ENCODE measurements around the gene GOPC. TPM values are rescaled to one million over a fixed set of nuclear protein-coding genes. Genes with fewer than 3 reads are reported as not detected.

The GOPC gene
- total and polyA plus RNA-seq, 2 of the 4 experiments (the other 2 are of a cell fraction) = 23.4 to 23.8 TPM

GRCh38 chr6:117616391-117617209, 14.3 kb upstream of the GOPC start:
- Histone ChIP-seq H3K4me2 (ENCODE audit: low read depth, low read length) (no peak overlapping the region), H3K4ac (ENCODE audit: low read depth, low read length) (no peak overlapping the region), H4K91ac (ENCODE audit: insufficient read depth, low read depth, low read length) (no peak overlapping the region), H3K23ac (ENCODE audit: low read depth, low read length) (no peak overlapping the region), H2AK5ac (ENCODE audit: low read depth, low read length) (no peak overlapping the region), H2AFZ (replicated peaks; ENCODE audit: low read length, poor library complexity) (no peak overlapping the region), H3K9me3 (ENCODE audit: control insufficient read depth, insufficient read depth, low read length) (no peaks in the 10 kb centered on the region), H3K27me3 (ENCODE audit: control insufficient read depth, insufficient read depth, low read length) (no peaks in the 10 kb centered on the region), H3K4me1 (ENCODE audit: control insufficient read depth, insufficient read depth, low read length) (no peaks in the 10 kb centered on the region), H3K79me1 (ENCODE audit: low read depth in 1 of 2, low read length in 2 of 2) (no peaks in the 10 kb centered on the region), H3K9ac (ENCODE audit: low read depth, low read length) (no peak overlapping the region), H3K9me1 (ENCODE audit: insufficient read depth, low read length) (no peaks in the 10 kb centered on the region), H2BK15ac (ENCODE audit: low read depth, low read length) (no peak overlapping the region), H3K14ac (replicated peaks; ENCODE audit: low read depth, low read length) (no peak overlapping the region), H2AK9ac (replicated peaks; ENCODE audit: low read depth, low read length, poor library complexity) (no peak overlapping the region), H3K36me3 (ENCODE audit: control insufficient read depth, insufficient read depth, low read length) (no peaks in the 10 kb centered on the region), H2BK120ac (ENCODE audit: low read depth, low read length) (no peak overlapping the region), H4K5ac (ENCODE audit: low read depth, low read length) (no peak overlapping the region), H2BK5ac (ENCODE audit: low read depth, low read length, poor library complexity, severe bottlenecking) (no peak overlapping the region), H4K20me1 (ENCODE audit: insufficient read depth, low read length) (no peaks in the 10 kb centered on the region), H4K8ac (ENCODE audit: low read depth in 2 of 2, low read length in 2 of 2) (no peak overlapping the region), H3K18ac (ENCODE audit: low read depth, low read length) (no peak overlapping the region), H2BK20ac (ENCODE audit: low read depth, low read length) (no peak overlapping the region), H3K56ac (ENCODE audit: extremely low read depth, insufficient read depth, low read length) (no peak overlapping the region), H3K4me3 (ENCODE audit: insufficient read depth, low read depth, low read length) (no peak overlapping the region), H3K27ac (ENCODE audit: insufficient read depth, low read length) (no peak overlapping the region)
- in situ Hi-C loops (cut with MboI; ENCODE audit: low sequenced_read_pairs) = no loop called here
- ChIA-PET CTCF (interaction anchor here (0.7 kb wide), 1 partner anchor 9 kb away, joined by 3 read pairs; no protein-coding TSS in a partner anchor), POLR2A (ENCODE audit: unreplicated experiment) (no interaction called here)
- 73% methylated on average over 3 of the region's 8 CpGs; no CpG with 5 or more reads in 1 of the 2 experiments for WGBS, 2 experiments (ENCODE audit: extremely low coverage in 2 of 2, insufficient read length in 1 of 2)
- dilution Hi-C loops (cut with HindIII; ENCODE audit: low sequenced_read_pairs, unreplicated experiment) = no loop called here
- no peak for ATAC-seq (ENCODE audit: low read depth)
- no peak for DNase-seq
- intact Hi-C loops (cut with micrococcal nuclease) = no loop called here
- no TSS peak for BruUV-seq (replicated peaks)
- TF ChIP-seq MAFK (IDR thresholded peaks at IDR 0.05; ENCODE audit: low read depth, low read length) = no peak
- no peak for TF ChIP-seq MXI1 (IDR thresholded peaks at IDR 0.05; ENCODE audit: borderline replicate concordance, low read depth, low read length)
- no peak for TF ChIP-seq BHLHE40 (IDR thresholded peaks at IDR 0.05; ENCODE audit: low read depth, low read length)
- no peak for TF ChIP-seq POLR2A (IDR thresholded peaks at IDR 0.05; ENCODE audit: low read depth, low read length)
- TF ChIP-seq CEBPB (IDR thresholded peaks at IDR 0.05; ENCODE audit: low read depth, low read length) = no peak
- no peak for TF ChIP-seq USF2 (IDR thresholded peaks at IDR 0.05; ENCODE audit: low read depth, low read length)
- no peak for TF ChIP-seq CHD1 (IDR thresholded peaks at IDR 0.05; ENCODE audit: low read depth, low read length)
- TF ChIP-seq CTCF (conservative IDR thresholded peaks at IDR 0.05; ENCODE audit: low read depth, low read length) = no peak
- no peak for TF ChIP-seq FOS (IDR thresholded peaks at IDR 0.05; ENCODE audit: low read depth, low read length)
- TF ChIP-seq ELK1 (IDR thresholded peaks at IDR 0.05; ENCODE audit: borderline replicate concordance, low read depth, low read length) = no peak
- no peak for TF ChIP-seq RCOR1 (IDR thresholded peaks at IDR 0.05; ENCODE audit: insufficient replicate concordance, low read length)
- TF ChIP-seq RAD21 (IDR thresholded peaks at IDR 0.05; ENCODE audit: low read length) = no peak
- no peak for TF ChIP-seq SMC3 (IDR thresholded peaks at IDR 0.05; ENCODE audit: low read depth, low read length)
- TF ChIP-seq MAZ (IDR thresholded peaks at IDR 0.05; ENCODE audit: borderline replicate concordance, low read depth, low read length) = no peak
- no peak for TF ChIP-seq NFE2L2 (IDR thresholded peaks at IDR 0.05; ENCODE audit: low read depth, low read length)
